Stimulated activated naive CD8-positive, alpha-beta T cell treated with anti-CD3 and anti-CD28 coated beads, Interleukin-15, Interleukin-2, amounts not matched to agents 100 U/mL and 50 U/mL, for 24 hours (primary cell): ENCODE data around the gene ERLEC1.
"Not testable (repeated sequence)": the region's sequence is repeated elsewhere in the genome, so short reads cannot be mapped to it uniquely, and the experiment has no call there.

Experiments
- ATAC-seq: fragments of 150-1000 bp; cut with Tn5 transposase; one replicate; pipeline ENCODE4 v1.10.0; 2021
- DNase-seq: peaks from one replicate; pipeline ENCODE4 v3.0.0; 2021

ERLEC1 gene

DNA sequence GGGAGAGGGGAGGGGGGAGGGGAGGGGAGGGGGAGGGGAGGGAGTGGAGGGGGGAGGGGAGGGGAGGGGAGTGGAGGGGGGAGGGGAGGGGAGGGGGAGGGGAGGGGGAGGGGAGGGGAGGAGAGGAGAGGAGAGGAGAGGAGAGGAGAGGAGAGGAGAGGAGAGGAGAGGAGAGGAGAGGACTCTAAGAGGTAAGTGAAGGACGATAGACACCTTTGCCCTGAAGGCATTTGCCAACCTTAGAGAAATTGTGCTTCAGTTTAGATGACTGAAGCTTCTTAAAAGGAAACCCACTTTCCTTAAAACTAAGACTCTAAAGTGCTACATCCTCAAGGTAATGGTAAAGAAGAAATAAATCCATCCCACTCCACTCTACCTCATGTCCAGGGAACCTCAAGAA lies 53.7 kb downstream of the ERLEC1 start:
- no peak for ATAC-seq
- DNase-seq: no peak

DNA sequence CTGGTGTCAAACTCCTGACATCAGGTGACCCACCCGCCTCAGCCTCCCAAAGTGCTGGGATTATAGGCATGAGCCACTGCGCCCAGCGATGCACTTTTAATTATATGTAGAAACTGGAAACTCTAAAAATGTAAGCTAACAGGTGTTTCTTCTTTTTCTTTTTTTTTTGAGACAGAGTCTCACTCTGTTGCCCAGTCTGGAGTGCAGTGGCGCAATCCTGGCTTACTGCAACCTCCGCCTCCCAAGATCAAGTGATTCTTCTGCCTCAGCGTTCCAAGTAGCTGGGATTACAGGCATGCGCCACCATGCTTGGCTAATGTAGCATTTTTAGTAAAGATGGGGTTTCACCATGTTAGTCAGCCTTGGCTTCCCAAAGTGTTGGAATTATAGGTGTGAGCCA lies 54.8 kb downstream of the ERLEC1 start:
- not testable (repeated sequence) for DNase-seq, ATAC-seq

DNA sequence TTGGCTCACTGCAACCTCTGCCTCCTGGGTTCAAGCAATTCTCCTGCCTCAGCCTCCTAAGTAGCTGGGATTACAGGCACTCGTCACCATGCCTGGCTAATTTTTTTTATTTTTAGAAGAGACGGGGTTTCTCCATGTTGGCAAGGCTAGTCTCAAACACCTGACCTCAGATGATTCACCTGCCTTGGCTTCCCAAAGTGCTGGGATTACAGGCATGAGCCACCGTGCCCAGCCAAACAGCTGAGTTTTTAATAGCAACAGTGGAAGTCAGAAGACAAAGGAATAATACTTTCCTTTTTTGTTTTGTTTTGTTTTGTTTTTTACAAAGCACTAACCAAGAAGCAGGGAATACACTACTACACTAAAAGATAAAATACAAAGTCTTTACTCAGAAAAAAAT lies 56.0 kb downstream of the ERLEC1 start:
- DNase-seq: no peak
- no peak for ATAC-seq

DNA sequence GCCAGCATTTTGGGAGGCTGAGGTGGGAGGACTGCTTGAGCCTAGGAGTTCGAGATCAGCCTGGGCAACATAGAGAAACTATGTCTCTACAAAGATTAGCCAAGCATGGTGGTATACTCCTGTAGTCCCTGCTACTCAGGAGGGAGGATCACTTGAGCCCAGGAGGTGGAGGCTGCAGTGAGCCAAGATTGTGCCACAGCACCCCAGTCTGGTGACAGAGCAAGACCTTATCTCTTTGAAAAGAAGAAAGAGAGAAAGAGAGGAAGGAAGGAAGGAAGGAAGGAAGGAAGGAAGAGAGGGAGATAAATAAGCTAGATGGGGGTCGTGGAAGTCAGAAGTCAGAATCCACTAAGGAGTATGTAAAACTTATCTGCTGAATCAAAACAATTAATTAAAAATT lies 56.8 kb downstream of the ERLEC1 start:
- ATAC-seq (no peak), DNase-seq (no peak)

DNA sequence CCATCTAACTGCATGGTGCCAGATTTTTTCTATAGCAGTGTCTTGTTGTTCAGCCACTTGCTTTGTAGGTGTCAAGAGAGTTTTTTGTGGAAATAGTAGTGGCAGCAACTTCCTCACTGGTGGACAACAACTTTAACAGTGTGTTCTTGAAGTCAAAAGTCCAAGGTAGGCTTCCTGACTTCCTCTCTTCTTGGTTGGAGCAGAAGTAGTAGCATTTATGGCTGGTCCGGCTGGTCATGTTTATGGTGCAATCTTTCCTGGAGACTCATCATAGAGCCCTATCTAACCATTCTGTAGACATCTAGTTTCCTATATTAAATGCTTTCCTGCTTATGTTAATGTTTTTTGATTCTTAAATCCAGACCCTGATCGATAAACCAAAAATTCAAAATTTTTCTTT lies 61.2 kb downstream of the ERLEC1 start:
- no peak for DNase-seq
- ATAC-seq: no peak

DNA sequence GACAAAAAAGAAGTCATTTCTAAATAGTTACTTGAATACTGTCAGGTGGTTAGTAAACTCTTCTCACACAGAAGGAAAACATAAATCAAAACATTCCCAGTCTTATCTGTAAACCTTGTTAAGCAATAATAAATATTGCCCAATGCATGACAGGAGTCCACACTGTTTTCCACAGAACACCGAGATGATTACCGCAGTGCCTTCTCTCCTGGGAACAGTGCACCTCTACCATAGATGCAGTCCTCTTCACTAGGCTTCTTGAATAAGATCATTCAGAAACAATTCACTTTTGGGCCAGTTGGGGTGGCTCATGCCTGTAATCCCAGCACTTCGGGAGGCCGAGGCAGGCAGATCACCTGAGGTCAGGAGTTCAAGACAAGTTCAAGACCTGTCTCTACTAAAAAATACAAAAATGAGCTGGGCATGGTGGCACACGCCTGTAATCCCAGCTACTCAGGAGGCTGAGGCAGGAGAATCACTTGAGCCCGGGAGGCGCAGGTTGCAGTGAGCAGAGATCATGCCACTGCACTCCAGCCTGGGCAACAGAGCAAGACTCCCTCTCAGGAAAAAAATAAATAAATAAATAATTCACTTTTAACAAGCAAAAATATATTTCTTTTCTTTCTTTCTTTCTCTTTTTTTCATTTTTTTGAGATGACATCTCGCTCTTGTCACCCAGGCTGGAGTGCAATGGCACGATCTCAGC lies 64.4 kb downstream of the ERLEC1 start:
- not testable (repeated sequence) for ATAC-seq, DNase-seq

DNA sequence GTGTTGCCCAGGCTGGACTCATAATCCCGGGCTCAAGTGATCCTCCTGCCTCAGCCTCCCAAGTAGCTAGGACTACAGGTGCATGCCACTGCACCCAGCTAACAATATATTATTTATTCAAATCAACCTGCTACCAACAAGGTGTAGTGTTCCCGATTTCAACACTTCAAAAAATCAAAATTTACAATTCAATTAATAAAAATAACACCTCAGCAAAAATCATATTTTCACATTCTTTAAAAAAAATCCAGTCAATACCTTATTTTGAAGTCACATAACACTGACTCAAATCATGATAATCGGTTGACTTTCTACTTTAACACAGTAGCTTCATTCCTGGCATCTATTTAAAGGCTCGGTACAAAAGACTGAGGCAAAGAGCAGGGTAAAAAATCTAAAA lies 65.7 kb downstream of the ERLEC1 start:
- no peak for DNase-seq
- no peak for ATAC-seq

DNA sequence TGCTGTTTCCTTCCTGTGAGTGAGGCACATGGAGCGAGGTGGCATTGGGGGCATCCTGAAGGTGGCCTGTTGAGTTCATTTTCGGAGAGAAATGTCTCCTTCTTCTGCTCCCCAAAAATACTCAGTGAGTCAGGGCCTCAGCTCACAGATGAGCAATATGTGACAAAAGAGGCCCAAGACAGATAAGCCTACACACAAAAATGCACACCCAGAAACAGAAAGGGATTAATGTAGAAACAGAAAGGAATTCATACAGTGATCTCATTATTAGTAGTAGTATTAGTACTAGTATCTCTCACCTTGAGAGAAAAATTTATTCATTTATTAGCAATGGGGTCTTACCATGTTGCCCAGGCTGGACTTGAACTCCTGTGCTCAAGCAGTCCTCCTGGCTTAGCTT lies 67.8 kb downstream of the ERLEC1 start:
- peak; percentile 23 for ATAC-seq

DNA sequence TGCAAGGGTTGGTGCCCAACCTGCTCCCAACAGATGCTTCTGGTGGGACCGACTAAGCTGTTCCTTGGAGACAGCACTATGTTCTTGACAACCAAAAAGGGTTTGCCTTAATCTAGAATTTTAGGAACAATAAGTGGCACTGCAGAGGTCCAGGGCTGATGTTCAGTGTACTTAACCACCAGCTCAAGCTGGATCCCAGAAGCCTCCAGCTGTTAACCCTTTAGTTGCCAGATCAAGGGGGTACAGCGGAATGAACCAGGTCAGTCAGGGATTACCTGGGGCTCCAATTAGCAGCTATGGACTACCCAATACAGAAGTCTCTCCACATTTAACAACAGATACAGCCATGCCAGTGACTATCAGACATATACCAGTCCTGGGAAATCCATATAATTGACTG lies 69.4 kb downstream of the ERLEC1 start:
- no peak for DNase-seq
- ATAC-seq: no peak

More for the DNA sequence above, 67.8 kb downstream of the ERLEC1 start:
- DNase-seq: no peak

DNA sequence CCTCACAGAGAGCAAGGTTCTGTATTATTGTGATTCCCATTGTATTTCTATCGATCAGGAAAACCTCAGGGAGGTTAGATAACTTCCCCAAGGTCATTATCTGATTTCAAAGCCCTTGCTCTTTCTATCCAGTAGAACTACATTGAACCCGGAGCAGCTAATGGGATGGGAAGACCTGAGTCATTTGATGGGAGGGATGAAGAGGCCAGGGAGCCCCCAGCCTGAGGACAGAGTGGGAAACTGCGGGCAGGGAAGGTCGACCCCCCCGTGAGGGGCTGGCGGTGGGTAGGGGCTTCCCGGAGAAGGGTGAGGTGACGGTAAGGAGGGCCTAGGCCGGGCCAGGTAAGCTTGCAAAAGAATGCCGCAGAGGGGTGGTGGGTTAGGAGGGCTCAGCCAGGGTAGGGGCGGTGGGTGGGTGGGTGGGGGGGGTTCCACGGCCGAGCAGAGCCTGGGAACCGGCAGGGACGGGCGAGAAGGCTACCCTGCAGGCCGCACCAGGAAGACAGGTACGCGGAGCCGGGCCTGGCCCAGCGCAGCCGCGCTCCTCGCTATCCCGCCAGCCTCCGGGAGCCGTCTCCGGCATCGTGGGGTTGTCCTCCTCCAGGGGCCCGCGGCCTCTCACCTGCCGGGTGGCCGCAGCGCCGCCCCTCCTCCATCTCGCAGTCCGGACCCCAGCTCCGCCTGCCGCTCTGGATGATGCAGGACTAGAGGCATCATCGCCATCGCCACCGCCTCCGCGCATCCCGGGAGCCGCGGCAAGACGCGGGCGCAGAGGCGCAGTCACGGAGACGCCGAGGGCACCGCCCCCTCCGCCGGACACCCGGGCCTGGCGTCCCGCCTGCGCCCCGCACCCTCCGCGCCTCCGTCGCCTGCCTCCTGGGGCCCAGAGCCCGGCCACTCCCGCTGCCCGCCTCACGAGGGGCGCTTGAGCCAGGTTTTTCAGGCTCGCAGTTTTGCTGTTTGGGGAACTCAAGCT lies 72.7 kb downstream of the ERLEC1 start, which contains the start of gene GPR75:
TSS of gene GPR75 (minus strand) at position 762 of the 976 bp plus-strand sequence. CDS start 5,211 bp downstream, outside the sequence.
- ATAC-seq: no peak
- DNase-seq: no peak

DNA sequence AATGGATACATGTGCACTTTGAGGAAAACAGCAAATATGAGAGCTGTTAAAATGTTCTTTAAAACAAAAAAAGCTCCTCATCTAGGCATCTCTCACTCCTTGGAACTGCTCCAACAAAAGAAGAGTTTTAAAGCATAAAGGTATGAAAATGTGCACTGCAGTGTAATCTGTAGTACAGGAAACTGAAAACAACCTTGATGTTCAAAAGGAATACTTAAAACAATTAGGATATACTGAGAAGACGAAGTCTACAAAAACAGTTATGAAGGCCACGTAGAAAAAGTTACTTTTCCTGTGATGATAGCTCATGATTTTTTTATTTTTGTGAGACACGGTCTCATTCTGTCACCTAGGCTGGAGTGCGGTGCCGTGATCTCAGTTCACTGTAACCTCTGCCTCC lies 75.0 kb downstream of the ERLEC1 start:
- DNase-seq: no peak
- ATAC-seq: no peak

DNA sequence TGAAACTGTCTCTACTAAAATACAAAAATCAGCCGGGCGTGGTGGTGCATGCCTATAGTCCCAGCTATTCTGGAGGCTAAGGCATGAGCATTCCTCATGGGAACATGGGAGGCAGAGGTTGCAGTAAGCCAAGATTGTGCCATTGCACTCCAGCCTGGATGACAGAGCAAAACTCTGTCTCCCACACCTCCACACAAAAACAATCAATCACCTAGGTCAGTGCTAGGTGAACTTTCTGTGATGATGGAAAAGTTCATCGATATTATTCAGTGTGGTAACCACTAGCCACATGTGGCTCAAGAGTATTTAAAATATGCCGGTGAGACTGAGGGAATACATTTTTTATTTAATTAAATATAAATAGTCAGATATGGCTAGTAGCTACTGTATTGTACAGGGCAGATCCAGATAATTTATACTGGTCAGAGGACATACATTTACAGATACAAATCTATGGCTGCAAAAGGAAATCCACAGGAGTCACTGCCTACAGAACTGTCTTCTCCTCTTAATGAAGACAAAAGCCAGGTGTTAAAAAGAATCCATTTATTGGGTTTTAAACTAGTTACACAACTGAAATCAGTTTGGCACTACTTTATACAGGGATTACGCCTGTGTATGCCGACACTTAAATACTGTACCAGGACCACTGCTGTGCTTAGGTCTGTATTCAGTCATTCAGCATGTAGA lies 76.8 kb downstream of the ERLEC1 start:
- ATAC-seq (no peak), DNase-seq (no peak)

DNA sequence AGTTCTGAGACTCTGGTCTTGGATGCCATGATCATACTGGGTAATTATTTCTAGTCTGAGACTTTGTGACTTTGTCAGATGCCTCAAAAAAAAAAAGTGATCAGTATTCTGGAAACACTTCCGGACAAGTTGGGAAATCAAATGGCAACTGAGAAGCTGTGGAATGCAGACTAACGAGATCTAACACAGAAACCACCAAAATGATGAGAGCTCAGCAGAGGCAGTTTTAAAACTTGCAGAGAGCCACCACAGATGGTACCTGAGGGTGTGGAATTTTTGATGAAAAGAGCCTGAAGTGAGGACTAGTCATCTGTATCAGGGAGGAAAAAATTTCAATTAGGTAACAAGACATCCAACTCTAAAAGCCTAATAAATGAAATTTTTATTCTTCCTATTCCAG lies 78.4 kb downstream of the ERLEC1 start:
- no peak for ATAC-seq
- DNase-seq: no peak

DNA sequence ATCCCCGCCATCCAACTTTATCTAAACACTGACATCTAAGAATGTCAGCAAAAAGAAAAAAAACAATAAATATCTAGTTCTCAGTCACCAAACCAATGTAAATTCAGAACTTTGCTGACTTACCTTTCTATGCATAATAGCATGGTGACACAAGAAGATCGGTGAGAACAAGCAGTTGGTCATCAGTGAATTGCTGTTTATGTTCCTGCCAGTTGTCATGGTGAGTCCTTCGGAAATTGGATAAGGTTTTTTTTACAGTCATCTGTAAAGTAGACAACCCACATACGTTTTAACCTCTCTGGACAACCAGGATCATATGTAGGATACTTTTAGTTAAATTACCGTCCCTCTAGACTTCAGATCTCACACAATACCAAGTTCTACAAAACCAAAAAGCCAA lies 79.1 kb downstream of the ERLEC1 start:
- DNase-seq (no peak), ATAC-seq (no peak)

DNA sequence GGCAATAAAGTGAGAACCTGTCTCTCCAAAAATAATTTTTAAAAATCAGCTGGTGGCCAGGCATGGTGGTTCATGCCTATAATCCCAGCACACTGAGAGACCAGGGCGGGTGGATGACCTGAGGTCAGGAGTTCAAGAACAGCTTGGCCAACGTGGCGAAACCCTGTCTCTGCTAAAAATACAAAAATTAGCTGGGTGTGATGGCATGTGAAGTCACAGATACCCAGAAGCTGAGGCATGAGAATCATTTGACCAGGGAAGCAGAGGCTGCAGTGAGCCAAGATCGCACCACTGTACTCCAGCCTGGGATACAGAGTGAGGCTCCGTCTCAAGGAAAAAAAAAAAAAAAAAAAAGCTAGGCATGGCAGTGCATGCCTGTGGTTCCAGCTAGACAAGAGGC lies 80.3 kb downstream of the ERLEC1 start:
- no peak for ATAC-seq

DNA sequence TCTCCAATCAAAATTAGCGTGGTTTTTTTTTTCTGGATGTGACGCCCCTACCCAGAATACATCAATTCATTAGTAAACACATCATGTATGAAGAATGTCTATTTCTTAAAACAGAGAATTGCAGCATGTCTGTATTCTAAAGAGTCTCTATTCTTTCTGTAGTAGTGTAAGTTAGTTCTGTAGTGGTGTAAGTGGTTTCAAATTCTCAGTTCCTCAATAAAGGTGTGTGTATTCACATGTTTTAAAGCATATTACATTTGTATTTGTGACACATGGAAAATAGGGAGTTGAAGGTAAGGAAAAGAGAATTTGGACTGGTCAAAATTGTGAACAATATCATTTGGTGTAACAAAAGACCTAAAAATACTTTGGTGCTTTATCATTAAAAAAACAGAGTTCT lies 80.9 kb downstream of the ERLEC1 start:
- no peak for ATAC-seq
- no peak for DNase-seq

More for the DNA sequence above, 80.3 kb downstream of the ERLEC1 start:
- no peak for DNase-seq
